Measurements from ENCODE around the gene CHIC2.

The CHIC2 gene

GRCh38 chr4:53997898-53998297, 66.5 kb downstream of the CHIC2 start:
- no peak for DNase-seq

GRCh38 chr4:53994382-53995102, 69.9 kb downstream of the CHIC2 start:
- no peak for DNase-seq

- DNase-seq: no peak
Measured at GRCh38 chr4:53992785-53993184, 71.6 kb downstream of the CHIC2 start.

- no peak for DNase-seq
Measured at GRCh38 chr4:53991821-53992220, 72.6 kb downstream of the CHIC2 start.

- DNase-seq: no peak
Measured at GRCh38 chr4:53990641-53991040, 73.8 kb downstream of the CHIC2 start.

- no peak for DNase-seq
Measured at GRCh38 chr4:53987761-53988171, 76.6 kb downstream of the CHIC2 start.

- DNase-seq: no peak
Measured at GRCh38 chr4:53986062-53986461, 78.3 kb downstream of the CHIC2 start.

GRCh38 chr4:53981567-53981966, 82.8 kb downstream of the CHIC2 start:
- no peak for DNase-seq

GRCh38 chr4:53981066-53981465, 83.3 kb downstream of the CHIC2 start:
- no peak for DNase-seq

- no peak for DNase-seq
Measured at GRCh38 chr4:53974561-53974960, 89.8 kb downstream of the CHIC2 start.

- no peak for DNase-seq
Measured at GRCh38 chr4:53967986-53968385, 96.4 kb downstream of the CHIC2 start.

GRCh38 chr4:53963781-53964180, 100.6 kb downstream of the CHIC2 start:
- no peak for DNase-seq

- no peak for DNase-seq
Measured at GRCh38 chr4:53963336-53963735, 101.1 kb downstream of the CHIC2 start.

- DNase-seq: no peak
Measured at GRCh38 chr4:53962516-53963225, 101.7 kb downstream of the CHIC2 start.

GRCh38 chr4:53961351-53961750, 103.1 kb downstream of the CHIC2 start:
- DNase-seq: no peak

- DNase-seq: no peak
Measured at GRCh38 chr4:53960843-53961242, 103.6 kb downstream of the CHIC2 start.
